A549 treated with AZD9567 at 1 μM for 4 hours (cell line): ENCODE results near the gene CLDN18. TPM values are rescaled to one million over a fixed set of nuclear protein-coding genes. Genes with fewer than 3 reads are reported as not detected.

Source experiments
- total RNA-seq: library from RNA; stranded (reverse); fragments of 200-300 nt; extraction: Qiagen RNA extraction; gene quantifications from 5 replicates; pipeline ENCODE4 v1.2.3, GENCODE V29; 2022; ENCODE audit not compliant: insufficient read depth

CLDN18 gene
- total RNA-seq: not detected in 5 replicates

DNA sequence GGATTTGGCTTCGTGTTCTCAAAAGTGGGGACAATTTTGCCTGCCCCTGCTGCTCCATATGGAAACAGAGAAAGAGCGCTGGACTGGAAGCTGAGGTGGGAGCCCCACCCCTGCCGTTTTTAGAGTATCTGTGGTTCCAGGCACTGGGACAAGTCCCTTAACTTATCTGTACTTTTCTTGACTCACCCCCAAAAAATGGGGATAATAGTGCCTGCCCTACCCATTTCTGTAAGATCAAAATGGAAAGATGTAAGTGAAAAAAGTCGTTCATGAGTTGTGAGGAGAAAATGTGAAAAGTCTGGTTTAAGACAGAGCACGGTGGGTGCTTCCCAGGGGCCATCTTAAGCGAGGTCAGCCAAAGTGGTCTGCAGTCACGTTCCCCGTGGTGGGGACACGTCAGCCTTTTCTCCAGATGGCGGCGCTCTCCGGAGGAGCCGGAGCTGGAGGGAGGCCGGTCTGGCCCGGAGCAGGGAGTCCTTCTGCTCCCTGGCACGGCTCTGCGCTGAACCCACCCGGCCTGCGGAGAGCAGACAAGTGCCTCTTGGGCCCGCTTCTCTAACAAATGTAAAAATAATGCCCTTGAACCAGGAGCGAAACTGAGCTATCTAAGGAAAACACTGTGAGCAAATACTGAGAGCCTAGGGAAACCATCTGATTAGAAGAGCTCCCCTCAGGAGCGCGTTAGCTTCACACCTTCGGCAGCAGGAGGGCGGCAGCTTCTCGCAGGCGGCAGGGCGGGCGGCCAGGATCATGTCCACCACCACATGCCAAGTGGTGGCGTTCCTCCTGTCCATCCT is at the start of gene CLDN18:
Gene CLDN18, plus strand, starts transcription at position 690 of the 797 bp plus-strand sequence. Its CDS starts 61 bp downstream, at position 751.

Other genes starting within 250 kb of the CLDN18 start
- not detected in 5 replicates for gene SOX14, start 245.8 kb upstream of the CLDN18 start, total RNA-seq
- 6.7 to 8.2 TPM (median 7.8 TPM) in 5 replicates for gene DZIP1L, start 105.4 kb downstream of the CLDN18 start, total RNA-seq
- gene A4GNT, start 122.2 kb downstream of the CLDN18 start, total RNA-seq: not detected in 5 replicates
- gene DBR1, start 164.8 kb downstream of the CLDN18 start, total RNA-seq: 12.5 to 16.9 TPM (median 13.1 TPM) in 5 replicates
- gene ARMC8, start 177.1 kb downstream of the CLDN18 start, total RNA-seq: 29.2 to 56.5 TPM (median 34.3 TPM) in 5 replicates